GM18909 (cell line): ENCODE results near the gene EWSR1.

ENCODE experiments used
- ATAC-seq: cut with Tn5 transposase; IDR thresholded peaks from one replicate; pipeline ENCODE4 v1.9.1; 2021; ENCODE audit warnings: mild to moderate bottlenecking; ENCODE audit not compliant: unreplicated experiment, poor library complexity

The EWSR1 gene

DNA sequence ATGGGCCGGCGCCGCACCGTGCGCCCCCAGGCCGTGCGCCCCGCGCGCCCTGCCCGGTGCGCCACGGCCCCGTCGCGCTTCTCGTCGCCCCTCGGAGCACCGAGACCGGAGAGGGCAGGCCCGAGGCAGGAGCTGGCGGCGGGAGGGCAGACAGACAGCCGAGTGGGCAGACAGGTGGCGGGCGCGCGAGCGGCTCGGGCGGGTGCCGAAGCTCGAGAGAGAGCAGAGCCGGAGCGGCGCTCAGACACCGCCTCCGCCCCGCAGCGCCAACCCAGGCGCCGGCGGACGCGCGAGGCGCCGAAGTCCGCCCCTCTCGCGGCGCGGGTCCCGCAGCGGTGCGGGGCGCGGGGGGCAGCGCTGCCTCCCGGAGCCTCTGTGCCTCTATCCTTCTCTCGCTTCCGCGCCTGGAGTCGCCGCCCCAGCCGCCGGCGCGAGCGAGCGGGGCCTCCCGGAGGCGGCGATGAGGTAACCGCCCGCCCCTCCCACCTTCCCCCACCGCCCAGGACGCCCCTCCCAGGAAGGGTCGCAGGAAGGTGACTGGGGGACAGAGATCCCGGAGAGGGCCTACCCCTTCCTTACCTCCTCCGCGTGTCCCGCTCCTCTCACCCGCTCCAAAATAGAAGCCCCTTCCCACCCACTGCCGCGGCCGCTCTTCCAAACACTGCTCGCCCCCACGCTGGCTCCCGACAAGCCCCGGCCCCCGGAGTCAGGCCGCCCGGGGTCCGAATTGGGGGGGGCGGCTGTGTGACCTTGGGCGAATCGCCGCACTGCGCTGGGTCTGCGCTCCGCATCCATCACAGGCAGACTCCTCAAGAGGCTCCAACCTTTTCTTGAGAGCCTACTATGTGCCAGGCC, 47.4 kb downstream of the EWSR1 start, which contains the start of gene RASL10A:
Gene RASL10A (minus strand): TSS at position 412 of the 855 bp plus-strand sequence. CDS start 451 bp downstream, outside the sequence.
- ATAC-seq: no peak

DNA sequence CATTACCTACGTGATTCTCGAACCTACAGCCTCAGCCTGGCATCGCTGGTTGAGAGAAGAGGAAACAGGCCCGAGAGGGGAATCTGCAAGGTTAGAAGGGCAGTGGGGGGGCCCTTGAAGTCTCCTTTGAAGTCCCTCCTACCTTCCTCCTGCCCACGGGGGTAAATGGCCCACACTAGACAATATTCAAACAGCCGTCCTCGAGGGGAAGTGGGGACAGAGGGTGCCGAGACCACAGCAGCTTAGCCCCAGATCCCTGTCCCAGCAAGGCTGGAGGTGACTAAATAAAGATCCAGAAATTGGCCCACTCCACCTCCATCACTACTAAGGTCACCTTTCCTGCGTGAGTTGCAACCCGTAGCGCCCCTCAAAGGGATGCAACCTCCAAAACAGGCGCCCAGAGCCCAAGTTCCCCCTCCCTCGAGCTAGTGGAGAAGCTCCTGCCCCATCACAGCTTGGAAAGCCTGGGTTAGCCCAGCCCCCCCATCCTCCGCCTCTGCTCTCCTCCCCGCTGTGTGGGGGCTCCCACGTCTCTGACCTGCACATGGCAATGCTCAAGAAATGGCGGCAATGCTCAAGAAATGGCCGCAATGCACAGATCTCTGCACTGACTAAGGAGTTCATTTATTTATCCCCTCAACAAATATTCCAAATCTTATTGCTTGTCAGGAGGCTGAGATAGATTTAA, 48.2 kb downstream of the EWSR1 start:
- no peak for ATAC-seq

DNA sequence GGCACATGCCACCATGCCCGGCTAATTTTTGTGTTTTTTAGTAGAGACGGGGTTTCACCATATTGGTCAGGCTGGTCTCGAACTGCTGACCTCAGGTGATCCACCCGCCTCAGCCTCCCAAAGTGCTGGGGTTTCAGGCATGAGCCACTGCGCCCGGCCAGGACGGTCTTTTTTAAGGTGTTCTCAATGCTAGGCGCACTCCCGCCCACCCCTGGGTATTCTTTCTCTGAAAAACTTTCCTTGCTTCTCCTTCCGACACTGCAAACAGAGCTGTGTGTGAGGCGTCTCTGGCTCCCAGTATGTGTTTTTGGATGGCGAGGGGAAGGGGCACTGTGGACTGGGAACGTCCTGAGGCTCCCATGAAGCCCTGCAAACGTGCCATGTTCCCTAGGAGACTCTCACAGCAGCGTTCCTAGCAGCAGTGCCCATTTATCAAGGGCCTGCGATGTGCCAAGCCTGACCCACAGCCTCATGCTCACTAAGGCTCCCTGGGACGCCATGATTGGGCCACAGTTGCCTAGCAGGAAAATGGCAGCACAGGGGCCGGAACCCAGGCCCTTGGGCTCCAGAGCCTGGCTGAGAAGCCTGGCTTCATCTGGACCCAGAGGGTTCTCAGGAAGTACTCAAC, 49.9 kb downstream of the EWSR1 start:
- ATAC-seq: no peak

DNA sequence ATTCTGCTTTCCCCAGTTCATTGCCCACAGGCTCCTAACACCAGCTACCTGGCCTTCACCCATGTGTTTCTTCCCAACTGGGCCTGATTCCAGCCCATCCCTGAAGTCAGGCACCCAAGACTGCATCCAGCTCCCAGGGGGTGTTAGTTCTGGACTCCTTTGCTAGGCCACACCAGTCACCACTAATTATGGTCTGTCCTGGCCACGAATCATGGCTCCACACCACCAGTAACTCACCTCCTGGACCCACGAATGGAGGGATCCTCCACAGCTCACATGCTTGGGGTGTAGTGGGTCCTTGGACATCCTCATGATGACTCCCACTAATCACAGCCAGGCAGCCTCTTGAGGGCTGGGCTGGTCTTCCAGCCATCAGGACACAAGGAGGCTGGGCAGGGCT, 51.0 kb downstream of the EWSR1 start:
- ATAC-seq: no peak

GRCh38 chr22:29320546-29320945, 52.5 kb downstream of the EWSR1 start:
- ATAC-seq: no peak

DNA sequence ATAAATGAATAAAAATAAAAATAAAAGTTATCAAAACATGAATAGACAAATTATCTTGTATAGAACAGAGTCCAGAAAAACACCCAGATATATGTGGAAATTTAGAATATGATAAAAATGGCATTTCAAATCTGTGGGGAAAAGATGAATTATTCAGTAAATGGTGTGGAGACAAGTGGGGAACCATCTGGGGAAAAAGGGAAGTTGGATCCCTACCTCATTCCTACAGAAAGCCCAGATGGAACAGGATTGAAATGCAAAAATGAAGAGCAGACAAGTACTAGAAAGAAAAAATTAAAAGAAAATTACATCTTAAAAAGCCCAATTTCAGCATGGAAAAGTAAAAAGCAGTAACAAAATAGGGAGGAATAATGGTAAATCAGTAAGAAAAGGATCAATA, 55.6 kb downstream of the EWSR1 start:
- no peak for ATAC-seq

GRCh38 chr22:29325356-29325755, 57.3 kb downstream of the EWSR1 start:
- ATAC-seq: no peak

GRCh38 chr22:29325785-29326315, 57.8 kb downstream of the EWSR1 start:
- ATAC-seq: no peak

DNA sequence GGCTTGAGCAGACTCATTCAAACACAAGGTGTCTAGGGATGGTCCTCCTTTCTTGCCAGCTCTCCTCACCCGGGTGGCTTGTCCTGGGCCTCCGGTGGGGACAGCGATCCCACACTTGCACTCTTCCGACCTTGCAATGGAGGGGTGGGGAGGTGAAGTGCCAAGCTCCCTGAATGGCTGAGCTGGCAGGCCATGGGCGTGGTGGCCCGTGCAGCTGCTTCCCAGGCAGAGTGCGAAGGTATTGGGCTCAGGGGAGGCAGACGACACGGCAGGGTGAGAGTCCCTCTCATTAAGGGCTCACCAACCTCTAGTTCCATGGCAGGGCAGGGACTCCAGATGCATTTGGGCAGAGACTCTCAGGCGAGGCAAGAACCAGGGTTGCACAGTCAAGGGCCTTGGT, 58.4 kb downstream of the EWSR1 start:
- no peak for ATAC-seq

GRCh38 chr22:29327089-29327764, 59.2 kb downstream of the EWSR1 start:
- no peak for ATAC-seq

DNA sequence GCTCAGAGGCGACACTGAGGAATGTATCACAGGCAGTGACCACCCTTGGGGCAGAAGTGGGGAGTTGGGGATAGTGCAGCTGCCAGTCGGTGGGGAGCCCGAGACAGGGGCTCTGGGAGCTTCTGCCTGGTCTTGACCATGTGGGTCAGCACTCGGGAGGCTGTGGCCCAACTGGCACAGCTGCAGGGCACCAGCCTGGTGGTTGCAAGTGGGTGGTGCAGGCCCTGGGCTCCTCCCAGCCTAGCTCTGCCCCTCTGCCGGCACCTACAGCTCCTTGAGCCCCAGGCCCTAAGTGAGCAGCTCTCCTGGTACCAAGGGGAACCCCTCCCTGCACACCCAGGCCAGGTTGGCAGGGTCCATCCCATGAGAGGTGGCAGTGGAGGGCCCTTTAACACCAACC, 60.0 kb downstream of the EWSR1 start:
- ATAC-seq: no peak

- no peak for ATAC-seq
These were observed 60.8 kb downstream of the EWSR1 start for GRCh38 chr22:29328566-29329500.

DNA sequence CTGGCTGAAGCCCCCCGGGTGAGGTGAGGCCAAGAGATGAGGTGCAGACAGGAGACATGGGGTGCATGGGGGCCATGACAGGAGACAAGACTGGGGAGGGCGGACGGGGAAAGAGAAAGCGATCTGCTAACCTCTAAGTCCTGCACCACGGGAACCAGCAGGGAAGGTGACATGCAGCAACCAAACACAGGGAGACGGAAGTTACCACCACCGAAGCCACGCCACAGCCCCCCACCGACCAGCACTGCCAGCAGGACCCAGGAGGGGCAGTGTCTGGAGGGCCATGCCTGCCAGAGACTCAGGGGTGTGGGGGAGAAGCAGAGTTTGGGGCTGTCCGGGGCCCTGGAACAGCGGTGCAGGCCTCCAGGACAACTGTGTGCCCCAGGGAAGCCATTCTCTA, 61.5 kb downstream of the EWSR1 start:
- ATAC-seq: no peak

GRCh38 chr22:29330291-29330690, 62.2 kb downstream of the EWSR1 start:
- no peak for ATAC-seq

DNA sequence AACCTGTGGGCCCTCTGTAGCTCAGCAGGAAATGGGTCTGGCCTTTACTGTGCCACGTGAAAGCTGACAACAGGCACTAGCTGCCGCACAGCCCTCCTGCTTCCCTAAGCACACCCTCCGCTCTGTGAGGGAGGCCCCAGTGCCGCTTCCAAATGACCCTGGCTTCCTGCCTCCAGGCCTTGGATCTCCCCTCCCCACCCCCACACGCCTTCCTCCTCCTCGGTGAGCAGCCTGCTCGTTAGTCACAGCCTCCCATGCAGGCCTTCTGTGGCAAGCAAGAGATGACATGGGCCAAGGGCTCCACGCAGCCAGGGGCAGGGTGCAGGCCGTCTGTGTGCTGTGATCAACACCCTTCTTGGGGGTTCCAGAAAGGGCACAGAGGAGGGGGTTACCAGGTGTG, 62.7 kb downstream of the EWSR1 start:
- ATAC-seq: no peak

DNA sequence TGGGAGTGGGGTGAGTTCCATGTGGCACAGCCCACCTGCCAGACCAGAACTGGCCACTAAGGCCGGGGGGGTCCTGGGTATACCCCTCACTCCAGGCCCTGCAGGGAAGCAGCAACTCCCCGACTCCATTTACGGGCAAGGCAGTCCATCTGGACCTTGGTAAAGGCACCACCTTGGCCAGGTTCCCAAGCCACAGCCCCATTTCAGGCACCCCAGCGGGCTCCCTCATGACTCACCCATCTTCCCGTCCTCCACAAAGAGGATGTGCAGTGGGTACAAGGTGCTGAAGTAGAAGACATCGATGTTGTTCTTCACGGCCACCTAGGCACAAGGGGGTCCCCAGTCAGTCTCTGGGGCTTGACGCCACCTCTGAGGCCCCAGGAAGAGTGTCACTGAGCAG, 63.1 kb downstream of the EWSR1 start:
- ATAC-seq: no peak

- no peak for ATAC-seq
These were observed 63.7 kb downstream of the EWSR1 start for GRCh38 chr22:29331658-29332300.

DNA sequence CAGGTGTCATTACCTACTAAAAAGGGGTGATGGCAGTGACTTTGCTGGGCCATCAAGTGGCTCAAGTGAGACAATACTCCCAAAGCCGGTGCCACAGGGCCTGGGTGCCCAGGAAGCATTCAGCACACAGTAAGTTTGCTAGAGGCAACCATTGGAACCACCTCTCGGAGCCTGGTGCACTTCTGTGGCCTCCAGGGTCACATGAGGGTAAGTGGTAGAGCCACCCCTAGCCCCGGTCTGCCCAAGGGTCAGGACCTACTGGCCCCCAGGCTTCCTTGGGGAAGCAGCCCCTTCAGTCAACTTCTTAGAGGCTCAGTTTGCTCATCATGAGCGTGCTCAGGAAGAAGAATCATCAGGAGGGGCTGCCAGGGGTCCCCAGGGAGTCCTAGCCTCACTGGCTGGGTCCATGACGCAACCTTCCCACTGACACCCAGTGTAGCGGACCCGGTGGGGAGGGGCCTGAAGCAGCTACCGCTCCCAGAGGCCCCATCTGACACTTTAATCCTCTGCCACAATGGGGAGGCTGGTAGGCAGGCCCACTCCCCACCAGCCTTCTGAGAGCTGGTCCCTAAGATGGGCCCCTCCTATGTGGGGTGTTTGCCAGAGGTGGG, 64.9 kb downstream of the EWSR1 start:
- no peak for ATAC-seq
